T47D (cell line): ENCODE results near the gene MARCKS.

ENCODE experiments used
- DNase-seq, 2 experiments: peaks; one replicate each; pipeline versions ENCODE4 v3.0.0 to v3.0.0-alpha.2; 2011 to 2012; ENCODE audit warnings: low read depth in 1 of 2, low spot score in 1 of 2
- JUND ChIP-seq: IDR thresholded peaks from 2 replicates; pipeline ENCODE4 v1.6.1; 2012; ENCODE audit warnings: low read depth
- in situ Hi-C: cut with HindIII; loops from 2 replicates; pipeline ENCODE4 v1.10.0; 2016; ENCODE audit warnings: low sequenced_read_pairs, low pct_unique_long_range_greater_than_20kb

The MARCKS gene

GRCh38 chr6:113856625-113857555, at the start of gene MARCKS:
MARCKS (plus strand) TSS chr6:113857345; CDS start chr6:113857746, 401 bp downstream.
- in situ Hi-C loops: no loop called here
- TF ChIP-seq JUND: no peak
- DNase-seq: no peak

- in situ Hi-C loops: no loop called here
- no peak for TF ChIP-seq JUND
- DNase-seq: no peak
These were observed 47.3 kb upstream of the MARCKS start for GRCh38 chr6:113809826-113810225.

DNA sequence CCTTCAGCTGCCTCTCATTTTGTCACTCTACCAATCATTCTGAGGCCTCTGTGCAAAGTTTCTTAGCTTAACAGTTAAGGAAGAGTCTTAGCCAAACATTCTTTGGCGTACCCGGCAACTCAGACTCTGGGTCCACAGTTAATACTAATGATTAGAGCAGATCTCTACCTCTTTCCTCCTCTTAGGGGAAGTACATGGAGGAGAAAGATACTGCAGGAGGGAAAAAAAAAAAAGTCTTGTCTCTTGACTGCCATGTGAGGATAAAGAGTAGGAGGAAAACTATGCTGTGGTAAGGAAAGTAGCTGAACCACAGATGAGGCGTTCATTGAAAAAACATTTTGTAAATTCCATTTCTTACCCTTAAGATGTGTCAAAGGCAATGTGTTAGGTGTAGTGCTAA, 44.0 kb upstream of the MARCKS start:
- DNase-seq: no peak
- in situ Hi-C loops: no loop called here

DNA sequence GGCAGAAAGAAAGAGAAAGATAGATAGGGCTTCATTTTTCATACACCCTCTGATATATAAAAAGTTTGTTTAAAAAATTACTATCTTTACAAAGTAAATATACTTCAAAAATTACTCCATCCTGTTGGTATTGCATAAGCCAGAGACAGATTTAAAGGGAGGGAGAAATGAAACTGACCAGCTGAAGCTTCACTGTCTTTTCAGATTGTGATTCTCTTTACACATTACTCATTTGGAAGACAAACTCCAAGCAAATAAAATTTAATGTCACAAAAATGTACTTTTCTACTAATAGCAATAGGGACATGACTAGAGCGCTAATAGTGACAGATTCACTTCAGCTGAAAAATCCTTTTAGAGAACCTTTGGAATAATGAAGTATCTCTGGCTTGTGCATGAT, 38.6 kb upstream of the MARCKS start:
- DNase-seq: no peak
- TF ChIP-seq JUND: no peak
- in situ Hi-C loops: no loop called here

More for the DNA sequence above, 44.0 kb upstream of the MARCKS start:
- TF ChIP-seq JUND: no peak

DNA sequence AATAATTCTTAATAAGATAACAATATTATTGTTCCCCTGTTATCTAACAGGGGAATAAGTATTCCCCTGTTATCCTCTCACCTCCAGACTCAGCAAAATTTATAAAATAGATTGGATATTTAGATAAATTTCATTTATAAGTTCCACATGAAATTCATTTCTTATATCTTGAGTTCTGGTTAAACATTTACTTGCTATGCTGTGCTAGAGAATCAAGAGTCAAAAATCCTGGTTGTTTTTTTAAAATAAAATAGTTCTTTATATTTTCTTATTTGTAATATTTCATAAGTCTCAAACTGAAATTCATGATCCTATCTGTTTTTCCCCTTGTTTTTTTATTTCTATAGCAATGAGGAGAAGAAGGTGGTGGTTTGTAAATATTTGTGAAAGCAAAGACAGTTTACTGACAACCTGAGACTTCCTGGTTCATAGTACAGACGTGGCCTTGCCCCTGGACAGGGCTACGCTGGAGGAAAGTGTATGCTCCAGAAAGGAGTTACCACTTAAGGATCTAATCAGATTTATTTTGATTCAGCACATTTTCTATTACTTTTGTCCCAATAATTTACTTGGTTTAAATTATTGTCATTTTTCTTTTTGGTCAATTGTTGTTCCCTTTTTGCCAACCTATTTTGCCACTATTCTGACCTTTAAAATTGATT, 37.8 kb upstream of the MARCKS start:
- in situ Hi-C loops: no loop called here
- peak in 1 of 2 experiments; percentile 64 for DNase-seq
- no peak for TF ChIP-seq JUND

- in situ Hi-C loops: no loop called here
- TF ChIP-seq JUND: no peak
- DNase-seq: no peak
These were observed 36.4 kb upstream of the MARCKS start for GRCh38 chr6:113820761-113821160.

GRCh38 chr6:113821445-113821844, 35.7 kb upstream of the MARCKS start:
- in situ Hi-C loops: no loop called here
- no peak for DNase-seq
- TF ChIP-seq JUND: no peak

GRCh38 chr6:113823916-113824315, 33.2 kb upstream of the MARCKS start:
- in situ Hi-C loops: no loop called here
- TF ChIP-seq JUND: no peak
- no peak for DNase-seq

DNA sequence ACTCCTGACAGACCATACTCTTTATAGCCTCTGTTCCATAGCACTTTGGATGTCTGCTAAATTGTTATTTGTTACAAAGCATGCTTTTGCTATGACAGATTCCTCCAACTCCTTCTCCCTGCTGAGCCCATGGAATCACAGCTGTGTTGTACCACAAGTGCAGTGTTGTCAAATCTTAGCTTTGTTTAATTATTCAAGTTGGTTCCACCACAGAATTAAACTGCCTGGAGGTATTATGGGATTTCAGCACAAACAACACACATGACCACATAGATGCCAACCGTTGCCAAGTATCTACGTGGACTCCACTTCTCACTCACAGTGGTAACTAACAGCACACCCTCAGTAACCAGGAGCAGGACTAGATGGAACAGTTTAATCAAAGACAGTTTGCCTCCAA, 32.7 kb upstream of the MARCKS start:
- no peak for TF ChIP-seq JUND
- in situ Hi-C loops: no loop called here
- peak in 1 of 2 experiments; percentile 57 for DNase-seq

GRCh38 chr6:113824866-113825265, 32.3 kb upstream of the MARCKS start:
- no peak for TF ChIP-seq JUND
- DNase-seq: no peak
- in situ Hi-C loops: no loop called here

GRCh38 chr6:113825781-113826180, 31.4 kb upstream of the MARCKS start:
- no peak for DNase-seq
- TF ChIP-seq JUND: no peak
- in situ Hi-C loops: no loop called here

DNA sequence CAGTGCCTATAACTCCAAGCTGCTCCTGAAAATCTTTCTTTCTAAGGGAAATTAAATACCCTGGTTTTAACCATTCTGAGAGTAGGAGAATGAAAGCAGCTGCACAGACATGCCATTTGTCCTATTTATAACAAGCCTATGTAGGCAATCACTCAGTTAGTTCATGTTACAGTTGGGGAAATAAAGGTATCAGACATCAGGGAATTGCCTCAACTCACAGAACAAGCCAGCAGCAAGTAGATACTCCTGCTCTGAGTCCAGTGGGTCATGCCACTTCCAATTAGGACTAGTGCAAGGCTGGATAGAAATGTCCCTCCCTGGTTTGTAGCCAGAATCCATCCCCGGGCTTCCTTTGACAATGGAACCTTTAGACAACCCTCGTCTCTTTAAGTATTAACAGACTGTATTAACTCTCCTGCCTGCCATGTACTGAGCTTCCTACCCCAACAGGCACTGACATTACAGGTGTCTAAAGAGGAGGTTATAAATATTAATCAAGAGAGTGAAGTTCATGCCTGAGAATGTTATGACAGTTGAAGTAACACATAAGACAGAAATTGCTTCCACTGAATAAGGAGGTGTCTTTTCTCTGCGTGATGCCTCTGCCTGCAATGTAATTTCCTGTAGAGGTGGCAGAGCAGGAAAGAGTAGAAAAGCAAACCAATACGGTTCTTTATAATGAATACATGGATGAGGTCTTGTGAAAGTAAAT, 28.0 kb upstream of the MARCKS start:
- in situ Hi-C loops: no loop called here
- DNase-seq: no peak
- TF ChIP-seq JUND: no peak

- in situ Hi-C loops: no loop called here
- DNase-seq: peak in 1 of 2 experiments; percentile 11
- TF ChIP-seq JUND: no peak
These were observed 27.5 kb upstream of the MARCKS start for GRCh38 chr6:113829696-113830045.
